ENCODE data around the gene TNIP2.

Gene TNIP2

DNA sequence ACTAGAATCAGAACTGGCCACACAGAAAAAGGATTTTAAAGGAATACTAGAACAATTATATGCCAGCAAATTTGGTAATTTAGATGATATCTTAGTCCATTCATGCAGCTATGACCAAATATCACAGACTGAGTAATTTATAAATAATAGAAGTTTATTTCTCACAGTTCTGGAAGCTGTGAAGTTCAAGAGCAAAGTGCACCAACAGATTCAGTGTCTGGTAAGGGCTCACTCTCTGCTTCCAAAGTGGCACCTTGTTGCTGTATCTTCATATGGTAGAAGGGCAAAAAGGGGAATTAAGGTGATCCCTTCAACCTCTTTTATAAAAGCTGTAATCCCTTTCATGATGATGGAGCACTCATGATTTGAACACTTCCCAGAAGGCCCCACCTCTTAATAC is 20.3 kb downstream of the TNIP2 start:
- Histone ChIP-seq H3K36me3 (ENCODE audit: low read length) (no peaks in the 10 kb centered on the region), H3K79me2 (ENCODE audit: insufficient read depth, low read length) (no peaks in the 10 kb centered on the region)

DNA sequence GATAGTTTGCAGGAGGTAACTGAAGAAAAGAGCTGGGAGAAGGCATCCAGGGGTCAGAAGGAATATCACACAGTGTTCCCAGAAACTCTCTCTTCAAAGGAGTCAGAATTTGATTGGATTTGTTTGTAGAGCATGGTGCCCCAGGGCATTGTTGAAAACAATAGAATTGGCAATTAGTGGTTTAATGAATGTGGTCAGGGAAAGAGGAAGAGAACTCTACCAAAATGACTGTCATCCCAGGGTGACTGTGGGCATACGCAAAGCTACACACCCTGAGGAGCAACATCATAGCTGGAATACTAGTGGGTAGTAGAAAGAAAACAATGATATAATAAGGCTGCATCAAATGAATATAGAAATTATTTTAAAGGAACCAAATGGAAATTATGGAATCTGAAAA is 21.5 kb downstream of the TNIP2 start:
- Histone ChIP-seq H3K9me2 (replicated peaks; ENCODE audit: insufficient read depth, low read length) (no peaks in the 10 kb centered on the region), H3K36me3 (ENCODE audit: low read length) (no peaks in the 10 kb centered on the region), H3F3A (ENCODE audit: insufficient read depth) (no peaks in the 10 kb centered on the region), H3K27ac (ENCODE audit: low read depth, low read length) (no peak overlapping the region), H2AFZ (ENCODE audit: low read depth, low read length, severe bottlenecking) (no peak overlapping the region), H4K20me1 (ENCODE audit: low read depth, low read length) (no peaks in the 10 kb centered on the region), H3K79me2 (ENCODE audit: insufficient read depth, low read length) (no peaks in the 10 kb centered on the region), H3K4me3 (ENCODE audit: insufficient read depth, low read length, poor library complexity, severe bottlenecking) (no peak overlapping the region), H3K27me3 (ENCODE audit: low read length) (no peaks in the 10 kb centered on the region), H3K4me2 (ENCODE audit: low read depth, low read length, poor library complexity, severe bottlenecking) (no peak overlapping the region), H3K9me3 (ENCODE audit: insufficient read depth, low read length) (no peaks in the 10 kb centered on the region), H3K9ac (ENCODE audit: low read length) (no peak overlapping the region)
- TF ChIP-seq EZH2phosphoT487 (conservative IDR thresholded peaks at IDR 0.05; ENCODE audit: low read length): no peak
- TF ChIP-seq, protein P1, sequence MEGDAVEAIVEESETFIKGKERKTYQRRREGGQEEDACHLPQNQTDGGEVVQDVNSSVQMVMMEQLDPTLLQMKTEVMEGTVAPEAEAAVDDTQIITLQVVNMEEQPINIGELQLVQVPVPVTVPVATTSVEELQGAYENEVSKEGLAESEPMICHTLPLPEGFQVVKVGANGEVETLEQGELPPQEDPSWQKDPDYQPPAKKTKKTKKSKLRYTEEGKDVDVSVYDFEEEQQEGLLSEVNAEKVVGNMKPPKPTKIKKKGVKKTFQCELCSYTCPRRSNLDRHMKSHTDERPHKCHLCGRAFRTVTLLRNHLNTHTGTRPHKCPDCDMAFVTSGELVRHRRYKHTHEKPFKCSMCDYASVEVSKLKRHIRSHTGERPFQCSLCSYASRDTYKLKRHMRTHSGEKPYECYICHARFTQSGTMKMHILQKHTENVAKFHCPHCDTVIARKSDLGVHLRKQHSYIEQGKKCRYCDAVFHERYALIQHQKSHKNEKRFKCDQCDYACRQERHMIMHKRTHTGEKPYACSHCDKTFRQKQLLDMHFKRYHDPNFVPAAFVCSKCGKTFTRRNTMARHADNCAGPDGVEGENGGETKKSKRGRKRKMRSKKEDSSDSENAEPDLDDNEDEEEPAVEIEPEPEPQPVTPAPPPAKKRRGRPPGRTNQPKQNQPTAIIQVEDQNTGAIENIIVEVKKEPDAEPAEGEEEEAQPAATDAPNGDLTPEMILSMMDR (IDR thresholded peaks at IDR 0.05; ENCODE audit: insufficient read depth, low read length, poor library complexity, severe bottlenecking): no peak

More for the DNA sequence above, 20.3 kb downstream of the TNIP2 start:
- H3K9me2 ChIP-seq (replicated peaks; ENCODE audit: insufficient read depth, low read length): no peaks in the 10 kb centered on the region
- H2AFZ ChIP-seq (ENCODE audit: low read depth, low read length, severe bottlenecking): no peak overlapping the region
- TF ChIP-seq, protein P1 (IDR thresholded peaks at IDR 0.05; ENCODE audit: insufficient read depth, low read length, poor library complexity, severe bottlenecking): no peak
- TF ChIP-seq EZH2phosphoT487 (conservative IDR thresholded peaks at IDR 0.05; ENCODE audit: low read length): no peak
- H3K4me2 ChIP-seq (ENCODE audit: low read depth, low read length, poor library complexity, severe bottlenecking): no peak overlapping the region
- H3K4me3 ChIP-seq (ENCODE audit: insufficient read depth, low read length, poor library complexity, severe bottlenecking): no peak overlapping the region
- no peaks in the 10 kb centered on the region for H3F3A ChIP-seq (ENCODE audit: insufficient read depth)
- no peak overlapping the region for H3K9ac ChIP-seq (ENCODE audit: low read length)
- no peaks in the 10 kb centered on the region for H3K9me3 ChIP-seq (ENCODE audit: insufficient read depth, low read length)
- H4K20me1 ChIP-seq (ENCODE audit: low read depth, low read length): no peaks in the 10 kb centered on the region
- no peak overlapping the region for H3K27ac ChIP-seq (ENCODE audit: low read depth, low read length)
- no peaks in the 10 kb centered on the region for H3K27me3 ChIP-seq (ENCODE audit: low read length)

DNA sequence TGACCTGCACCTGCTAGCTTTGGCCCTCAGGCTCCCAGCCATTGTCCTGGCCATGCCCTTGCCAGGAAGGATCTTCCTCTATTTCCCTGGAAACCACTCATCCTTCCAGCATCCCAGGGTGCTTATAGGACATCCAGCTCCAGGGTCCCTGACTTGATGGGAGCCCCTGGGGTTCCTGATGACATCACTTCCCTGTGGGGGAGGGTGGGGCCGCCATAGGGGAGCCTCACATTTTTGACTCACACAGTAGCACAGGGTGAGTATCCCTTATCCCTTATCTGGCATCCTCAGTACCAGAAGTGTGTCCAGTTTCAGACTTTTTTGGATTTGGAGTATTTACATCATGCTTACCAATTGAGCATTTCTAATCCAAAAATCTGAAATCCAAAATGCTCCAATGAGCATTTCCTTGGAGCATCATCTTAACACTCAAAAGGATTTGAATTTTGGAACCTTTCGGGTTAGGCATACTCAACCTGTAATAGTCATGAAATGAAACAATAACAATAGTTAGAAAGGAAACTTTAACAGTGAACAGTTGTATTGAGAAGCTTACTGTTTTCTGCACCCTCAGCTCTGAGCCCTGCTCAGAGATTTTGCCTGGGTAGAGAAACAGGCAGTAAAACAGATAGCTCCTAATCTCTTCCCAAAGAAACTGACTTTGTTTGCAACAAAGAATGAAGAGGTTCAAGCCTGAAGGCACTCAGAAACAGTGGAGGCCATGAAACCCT is 22.1 kb downstream of the TNIP2 start:
- Histone ChIP-seq H3K4me2 (ENCODE audit: low read depth, low read length, poor library complexity, severe bottlenecking) (no peak overlapping the region), H3K36me3 (ENCODE audit: low read length) (no peaks in the 10 kb centered on the region), H2AFZ (ENCODE audit: low read depth, low read length, severe bottlenecking) (no peak overlapping the region), H3K27me3 (ENCODE audit: low read length) (no peaks in the 10 kb centered on the region), H3K9me2 (replicated peaks; ENCODE audit: insufficient read depth, low read length) (no peaks in the 10 kb centered on the region), H3K79me2 (ENCODE audit: insufficient read depth, low read length) (no peaks in the 10 kb centered on the region), H3F3A (ENCODE audit: insufficient read depth) (no peaks in the 10 kb centered on the region), H4K20me1 (ENCODE audit: low read depth, low read length) (no peaks in the 10 kb centered on the region), H3K4me3 (ENCODE audit: insufficient read depth, low read length, poor library complexity, severe bottlenecking) (no peak overlapping the region), H3K9ac (ENCODE audit: low read length) (no peak overlapping the region), H3K27ac (ENCODE audit: low read depth, low read length) (no peak overlapping the region), H3K9me3 (ENCODE audit: insufficient read depth, low read length) (no peaks in the 10 kb centered on the region)
- TF ChIP-seq, protein P1 (IDR thresholded peaks at IDR 0.05; ENCODE audit: insufficient read depth, low read length, poor library complexity, severe bottlenecking): no peak
- no peak for TF ChIP-seq EZH2phosphoT487 (conservative IDR thresholded peaks at IDR 0.05; ENCODE audit: low read length)
